ENCODE results near the gene RETSAT.

DNA sequence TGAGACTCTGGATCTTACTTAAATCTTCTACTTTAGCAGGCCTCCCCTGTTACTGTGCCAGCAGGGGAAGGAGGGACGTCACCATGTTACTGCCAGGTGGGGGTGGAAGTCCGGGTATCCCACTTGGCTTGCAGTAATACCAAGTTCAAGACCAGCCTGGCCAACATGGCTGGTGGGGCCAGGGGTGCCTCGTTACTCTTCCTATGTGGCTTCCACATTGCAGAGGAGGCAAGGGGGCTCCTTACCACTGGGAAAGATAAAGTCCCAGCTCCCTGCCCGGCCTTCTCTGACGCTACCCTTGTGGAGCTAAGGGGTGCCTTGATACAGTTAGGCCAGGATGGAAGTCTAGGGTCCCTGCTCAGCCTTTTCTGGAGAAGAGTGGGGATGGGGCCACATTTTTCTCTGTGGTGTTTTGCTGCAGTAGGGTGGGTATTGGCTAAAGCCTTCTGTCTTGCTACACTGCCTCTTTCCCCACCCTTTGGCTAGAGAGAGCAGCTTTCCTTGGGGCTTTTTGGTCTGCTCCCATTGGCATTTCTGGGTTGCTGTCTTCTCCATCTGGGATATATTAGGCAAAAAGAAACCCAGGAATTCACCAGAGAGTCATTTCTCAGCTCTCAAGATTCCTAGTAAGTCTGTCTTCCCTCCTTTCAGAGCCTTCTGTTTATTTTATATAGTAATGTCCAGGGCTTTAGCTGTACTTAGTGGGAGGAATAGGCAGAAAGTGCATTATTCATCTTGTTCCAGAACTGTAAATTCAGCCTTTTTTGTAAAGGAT lies 22.1 kb upstream of the RETSAT start:
- TF ChIP-seq, protein P1, sequence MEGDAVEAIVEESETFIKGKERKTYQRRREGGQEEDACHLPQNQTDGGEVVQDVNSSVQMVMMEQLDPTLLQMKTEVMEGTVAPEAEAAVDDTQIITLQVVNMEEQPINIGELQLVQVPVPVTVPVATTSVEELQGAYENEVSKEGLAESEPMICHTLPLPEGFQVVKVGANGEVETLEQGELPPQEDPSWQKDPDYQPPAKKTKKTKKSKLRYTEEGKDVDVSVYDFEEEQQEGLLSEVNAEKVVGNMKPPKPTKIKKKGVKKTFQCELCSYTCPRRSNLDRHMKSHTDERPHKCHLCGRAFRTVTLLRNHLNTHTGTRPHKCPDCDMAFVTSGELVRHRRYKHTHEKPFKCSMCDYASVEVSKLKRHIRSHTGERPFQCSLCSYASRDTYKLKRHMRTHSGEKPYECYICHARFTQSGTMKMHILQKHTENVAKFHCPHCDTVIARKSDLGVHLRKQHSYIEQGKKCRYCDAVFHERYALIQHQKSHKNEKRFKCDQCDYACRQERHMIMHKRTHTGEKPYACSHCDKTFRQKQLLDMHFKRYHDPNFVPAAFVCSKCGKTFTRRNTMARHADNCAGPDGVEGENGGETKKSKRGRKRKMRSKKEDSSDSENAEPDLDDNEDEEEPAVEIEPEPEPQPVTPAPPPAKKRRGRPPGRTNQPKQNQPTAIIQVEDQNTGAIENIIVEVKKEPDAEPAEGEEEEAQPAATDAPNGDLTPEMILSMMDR (IDR thresholded peaks at IDR 0.05), result no peak
- TF ChIP-seq ZFX (IDR thresholded peaks at IDR 0.05; ENCODE audit: borderline replicate concordance), result no peak
